ENCODE results near the gene WBP1.
"Not testable (repeated sequence)": the region's sequence is repeated elsewhere in the genome, so short reads cannot be mapped to it uniquely, and the experiment has no call there.

The WBP1 gene

GRCh38 chr2:74458132-74458937 is at the start of gene WBP1:
WBP1 (plus strand) TSS chr2:74458438; CDS start chr2:74458603, 165 bp downstream.
- peak; percentile 98 to 99 for DNase-seq (ENCODE audit: low read depth in 2 of 2)

GRCh38 chr2:74413001-74413698 is 45.1 kb upstream of the WBP1 start:
- DNase-seq (ENCODE audit: low read depth in 2 of 2): no peak

- no peak for DNase-seq (ENCODE audit: low read depth in 2 of 2)
Measured at GRCh38 chr2:74414441-74414840, 43.8 kb upstream of the WBP1 start.

- no peak for DNase-seq (ENCODE audit: low read depth in 2 of 2)
Measured at GRCh38 chr2:74414881-74415761, 43.1 kb upstream of the WBP1 start.

- no peak for DNase-seq (ENCODE audit: low read depth in 2 of 2)
Measured at GRCh38 chr2:74415762-74416395, 42.4 kb upstream of the WBP1 start.

- no peak for DNase-seq (ENCODE audit: low read depth in 2 of 2)
Measured at GRCh38 chr2:74416778-74417177, 41.5 kb upstream of the WBP1 start.

GRCh38 chr2:74417197-74417596 is 41.0 kb upstream of the WBP1 start:
- DNase-seq (ENCODE audit: low read depth in 2 of 2): no peak

- DNase-seq (ENCODE audit: low read depth in 2 of 2): no peak
Measured at GRCh38 chr2:74417763-74418162, 40.5 kb upstream of the WBP1 start.

GRCh38 chr2:74418312-74418711 is 39.9 kb upstream of the WBP1 start:
- DNase-seq (ENCODE audit: low read depth in 2 of 2): no peak

GRCh38 chr2:74419345-74419744 is 38.9 kb upstream of the WBP1 start:
- DNase-seq (ENCODE audit: low read depth in 2 of 2): no peak

- no peak for DNase-seq (ENCODE audit: low read depth in 2 of 2)
Measured at GRCh38 chr2:74420006-74420405, 38.2 kb upstream of the WBP1 start.

- DNase-seq (ENCODE audit: low read depth in 2 of 2): not testable (repeated sequence)
Measured at GRCh38 chr2:74420443-74421103, 37.7 kb upstream of the WBP1 start.

GRCh38 chr2:74421221-74421870 is 36.9 kb upstream of the WBP1 start, which contains the start of the genes C2orf81 and WDR54:
C2orf81 (minus strand) TSS chr2:74421619; CDS start chr2:74421560, 59 bp downstream.
WDR54 (plus strand) TSS chr2:74421730; CDS start chr2:74422154, 424 bp downstream.
- DNase-seq (ENCODE audit: low read depth in 2 of 2): peak; percentile 85 to 92

GRCh38 chr2:74423231-74424095 is 34.8 kb upstream of the WBP1 start:
- no peak for DNase-seq (ENCODE audit: low read depth in 2 of 2)

GRCh38 chr2:74424139-74424992 is 33.9 kb upstream of the WBP1 start:
- no peak for DNase-seq (ENCODE audit: low read depth in 2 of 2)

GRCh38 chr2:74424995-74425406 is 33.2 kb upstream of the WBP1 start:
- no peak for DNase-seq (ENCODE audit: low read depth in 2 of 2)

GRCh38 chr2:74425523-74425922 is 32.7 kb upstream of the WBP1 start:
- no peak for DNase-seq (ENCODE audit: low read depth in 2 of 2)

- DNase-seq (ENCODE audit: low read depth in 2 of 2): no peak
Measured at GRCh38 chr2:74426181-74426758, 32.0 kb upstream of the WBP1 start.
